IPS-18c (cell line): ENCODE data around the gene KDM6A.

ENCODE experiments used
- H3K4me3 ChIP-seq: 2 replicates; pipeline ENCODE4 v1.7.0; 2013; ENCODE audit warnings: low read depth, mild to moderate bottlenecking, low read length, moderate library complexity; ENCODE audit not compliant: insufficient read depth
- H3K9me3 ChIP-seq: one replicate; pipeline ENCODE4 v1.6.1; 2013; ENCODE audit warnings: mild to moderate bottlenecking, low read length, moderate library complexity; ENCODE audit not compliant: control insufficient read depth, insufficient read depth

The KDM6A gene

DNA sequence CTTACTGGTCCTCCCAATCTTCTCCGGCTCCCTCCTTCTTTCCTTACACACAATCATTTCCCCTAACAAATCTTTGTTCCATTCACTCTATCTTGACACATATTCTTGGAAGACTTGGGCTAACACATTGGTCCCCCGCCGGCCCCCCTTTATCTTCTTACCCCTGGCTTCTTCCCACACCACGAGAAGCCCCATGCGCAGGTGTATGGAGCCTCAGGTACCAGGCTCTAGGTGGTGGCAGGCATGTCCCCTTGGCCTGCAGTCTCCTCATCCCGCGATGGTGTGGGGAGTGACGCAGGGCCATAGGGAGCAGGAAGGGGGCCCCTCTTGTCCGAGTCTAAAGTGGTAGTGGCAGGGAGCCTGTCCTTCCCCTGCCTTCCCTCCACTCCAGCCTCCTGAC lies 277.8 kb downstream of the KDM6A start:
- Histone ChIP-seq H3K9me3 (peaks cover 13% of the 10 kb centered on the region), H3K4me3 (no peak overlapping the region)

- H3K9me3 ChIP-seq = peaks cover 12% of the 10 kb centered on the region
- no peak overlapping the region for H3K4me3 ChIP-seq
Observed at GRCh38 chrX:45154033-45154360, 281.0 kb downstream of the KDM6A start.

- Histone ChIP-seq H3K4me3 (no peak overlapping the region), H3K9me3 (peaks cover 11% of the 10 kb centered on the region)
Observed at GRCh38 chrX:45154462-45154861, 281.5 kb downstream of the KDM6A start.

- no peak overlapping the region for H3K4me3 ChIP-seq
- H3K9me3 ChIP-seq = peaks cover 15% of the 10 kb centered on the region
Observed at GRCh38 chrX:45157647-45158046, 284.7 kb downstream of the KDM6A start.
